Colonic mucosa (tissue), 4 donors: ENCODE data around the gene IRF4. TPM values are rescaled to one million over a fixed set of nuclear protein-coding genes. Genes with fewer than 3 reads are reported as not detected.

Source experiments
- DNase-seq: peaks from one replicate; pipeline ENCODE4 v3.0.0-alpha.2; 2020
- H3K27ac ChIP-seq: fragments of 200-600 bp; one replicate; pipeline ENCODE4 v1.8.0; 2021
- H3K27me3 ChIP-seq: fragments of 200-600 bp; one replicate; pipeline ENCODE4 v1.8.0; 2021
- H3K36me3 ChIP-seq: fragments of 200-600 bp; one replicate; pipeline ENCODE4 v1.8.0; 2021
- H3K4me1 ChIP-seq: fragments of 200-600 bp; one replicate; pipeline ENCODE4 v1.8.0; 2021; ENCODE audit warnings: mild to moderate bottlenecking
- H3K4me3 ChIP-seq: fragments of 200-600 bp; one replicate; pipeline ENCODE4 v1.8.0; 2021
- H3K9ac ChIP-seq, 2 donors: one replicate each; pipeline ENCODE4 v1.7.0; 2013; ENCODE audit warnings: control low read depth in 2 of 2, low read depth in 2 of 2, low read length in 2 of 2
- H3K9me3 ChIP-seq: fragments of 200-600 bp; one replicate; pipeline ENCODE4 v1.8.0; 2021
- CTCF ChIP-seq: fragments of 200-600 bp; IDR thresholded peaks from one replicate; pipeline ENCODE4 v1.8.0; 2022; ENCODE audit warnings: antibody characterized with exemption, mild to moderate bottlenecking
- intact Hi-C: fragments of 100-400 bp; cut with DNase I; formaldehyde crosslinking; loops from one replicate; pipeline ENCODE4 v1.14.1; 2022
- total RNA-seq, 2 donors: library from RNA; stranded (reverse); fragmentation: NEBNext Ultra II Directional in 1 of 2; extraction: Animal tissue kit (Norgen Biotek cat#: 25700) in 1 of 2; gene quantifications; one replicate each; pipeline ENCODE4 v1.2.1, GENCODE V29; 2021
- donor health status: healthy.
- donor health status: DM: no; HTN: no; CAD: no.
- donor health status: DM: no; HTN: no; CAD: no.

The IRF4 gene
- total RNA-seq, 2 donors from 2014 or later: 4.7 to 8.8 TPM

- intact Hi-C loops: no loop called here
- no peaks in the 10 kb centered on the region for H3K9me3 ChIP-seq
- H3K4me1 ChIP-seq: no peaks in the 10 kb centered on the region
- no peak for TF ChIP-seq CTCF
- no peak for DNase-seq
- no peak overlapping the region for H3K4me3 ChIP-seq
- H3K36me3 ChIP-seq: no peaks in the 10 kb centered on the region
- no peaks in the 10 kb centered on the region for H3K27me3 ChIP-seq
- no peak overlapping the region for H3K27ac ChIP-seq
- H3K9ac ChIP-seq: no peak overlapping the region
Measured at GRCh38 chr6:456887-457286, 65.3 kb downstream of the IRF4 start.

Other genes with a start within 250 kb of the IRF4 start
- 10 to 100 TPM; 20.5 to 24.5 TPM for gene DUSP22, start 99.3 kb upstream of the IRF4 start, total RNA-seq